Skin epidermis (tissue), 12 donors: Measurements from ENCODE around the gene FTMT.
"Not testable (repeated sequence)": the region's sequence is repeated elsewhere in the genome, so short reads cannot be mapped to it uniquely, and the experiment has no call there.

ENCODE experiments used
- H3K27ac ChIP-seq, 21 experiments: fragments of 200-600 bp; sonication (generic) in 11 of 21; one replicate each; pipeline ENCODE4 v1.5.0; 2020; ENCODE audit warnings: mild to moderate bottlenecking in 3 of 21, inconsistent platforms in 2 of 21, moderate library complexity in 2 of 21
- H3K4me3 ChIP-seq, 7 experiments: fragments of 200-600 bp; sonication (generic) in 2 of 7; one replicate each; pipeline ENCODE4 v1.5.0; 2020; ENCODE audit warnings: inconsistent platforms in 2 of 7, mild to moderate bottlenecking in 2 of 7, moderate library complexity in 1 of 7

Gene FTMT

GRCh38 chr5:121851643-121852574, at the start of gene FTMT:
Gene FTMT (plus strand): TSS chr5:121851882. CDS start chr5:121851964, 82 bp downstream.
- H3K4me3 ChIP-seq = no peak within 1 kb of the TSS
- H3K27ac ChIP-seq = no peak within 1 kb of the TSS

GRCh38 chr5:121805251-121805650, 46.4 kb upstream of the FTMT start:
- H3K4me3 ChIP-seq, H3K27ac ChIP-seq: not testable (repeated sequence)

- Histone ChIP-seq H3K4me3 (no peak overlapping the region), H3K27ac (no peak overlapping the region)
These were observed 45.8 kb upstream of the FTMT start for GRCh38 chr5:121805911-121806310.

- no peak overlapping the region for H3K27ac ChIP-seq
- no peak overlapping the region for H3K4me3 ChIP-seq
These were observed 35.5 kb upstream of the FTMT start for GRCh38 chr5:121816164-121816563.

- Histone ChIP-seq H3K27ac (no peak overlapping the region), H3K4me3 (no peak overlapping the region)
These were observed 31.9 kb upstream of the FTMT start for GRCh38 chr5:121819682-121820261.

- H3K4me3 ChIP-seq = no peak overlapping the region
- no peak overlapping the region for H3K27ac ChIP-seq
These were observed 18.1 kb upstream of the FTMT start for GRCh38 chr5:121833617-121834016.

- no peak overlapping the region for H3K4me3 ChIP-seq
- H3K27ac ChIP-seq = no peak overlapping the region
These were observed 17.7 kb upstream of the FTMT start for GRCh38 chr5:121834021-121834420.

GRCh38 chr5:121841892-121842291, 9.8 kb upstream of the FTMT start:
- H3K4me3 ChIP-seq = no peak overlapping the region

GRCh38 chr5:121850272-121850671, 1.4 kb upstream of the FTMT start:
- H3K27ac ChIP-seq = no peak overlapping the region

More at GRCh38 chr5:121841892-121842291, 9.8 kb upstream of the FTMT start:
- H3K27ac ChIP-seq = no peak overlapping the region

GRCh38 chr5:121853850-121854249, 2.2 kb downstream of the FTMT start:
- no peak overlapping the region for H3K27ac ChIP-seq
- H3K4me3 ChIP-seq = no peak overlapping the region

More at GRCh38 chr5:121850272-121850671, 1.4 kb upstream of the FTMT start:
- no peak overlapping the region for H3K4me3 ChIP-seq

- Histone ChIP-seq H3K4me3 (no peak overlapping the region), H3K27ac (no peak overlapping the region)
These were observed 11.1 kb downstream of the FTMT start for GRCh38 chr5:121862801-121863200.

- H3K4me3 ChIP-seq = no peak overlapping the region
- H3K27ac ChIP-seq = no peak overlapping the region
These were observed 12.1 kb downstream of the FTMT start for GRCh38 chr5:121863753-121864285.

GRCh38 chr5:121867403-121867802, 15.7 kb downstream of the FTMT start:
- Histone ChIP-seq H3K27ac (no peak overlapping the region), H3K4me3 (no peak overlapping the region)

- H3K27ac ChIP-seq = no peak overlapping the region
- no peak overlapping the region for H3K4me3 ChIP-seq
These were observed 18.8 kb downstream of the FTMT start for GRCh38 chr5:121870489-121870888.

GRCh38 chr5:121872856-121873255, 21.2 kb downstream of the FTMT start:
- no peak overlapping the region for H3K27ac ChIP-seq
- no peak overlapping the region for H3K4me3 ChIP-seq

- no peak overlapping the region for H3K4me3 ChIP-seq
- no peak overlapping the region for H3K27ac ChIP-seq
These were observed 21.7 kb downstream of the FTMT start for GRCh38 chr5:121873409-121873808.

- Histone ChIP-seq H3K27ac (no peak overlapping the region), H3K4me3 (no peak overlapping the region)
These were observed 33.9 kb downstream of the FTMT start for GRCh38 chr5:121885630-121886029.

GRCh38 chr5:121887727-121888126, 36.0 kb downstream of the FTMT start:
- no peak overlapping the region for H3K27ac ChIP-seq
- H3K4me3 ChIP-seq = no peak overlapping the region

GRCh38 chr5:121890297-121890858, 38.7 kb downstream of the FTMT start:
- Histone ChIP-seq H3K27ac (no peak overlapping the region), H3K4me3 (no peak overlapping the region)

GRCh38 chr5:121897341-121897740, 45.7 kb downstream of the FTMT start:
- H3K4me3 ChIP-seq = no peak overlapping the region
- H3K27ac ChIP-seq = no peak overlapping the region

- Histone ChIP-seq H3K4me3 (no peak overlapping the region), H3K27ac (no peak overlapping the region)
These were observed 47.7 kb downstream of the FTMT start for GRCh38 chr5:121899346-121899745.
